Measurements from ENCODE around the gene ETV6.

Gene ETV6

GRCh38 chr12:11697670-11698387 is 48.4 kb downstream of the ETV6 start:
- DNase-seq = no peak

GRCh38 chr12:11698729-11699128 is 49.3 kb downstream of the ETV6 start:
- DNase-seq = no peak

GRCh38 chr12:11701433-11701832 is 52.0 kb downstream of the ETV6 start:
- DNase-seq = no peak

GRCh38 chr12:11702959-11703358 is 53.5 kb downstream of the ETV6 start:
- DNase-seq = no peak

GRCh38 chr12:11703378-11703777 is 53.9 kb downstream of the ETV6 start:
- DNase-seq = no peak

GRCh38 chr12:11704089-11704488 is 54.6 kb downstream of the ETV6 start:
- DNase-seq = no peak

GRCh38 chr12:11705010-11705409 is 55.5 kb downstream of the ETV6 start:
- DNase-seq = no peak

GRCh38 chr12:11706509-11707379 is 57.3 kb downstream of the ETV6 start:
- peak; percentile 29 for DNase-seq

GRCh38 chr12:11707535-11707934 is 58.1 kb downstream of the ETV6 start:
- peak; percentile 44 for DNase-seq

GRCh38 chr12:11709513-11709912 is 60.0 kb downstream of the ETV6 start:
- no peak for DNase-seq

- DNase-seq = no peak
Observed at GRCh38 chr12:11710431-11710830, 61.0 kb downstream of the ETV6 start.

GRCh38 chr12:11710906-11711305 is 61.4 kb downstream of the ETV6 start:
- DNase-seq = no peak

GRCh38 chr12:11711651-11712327 is 62.3 kb downstream of the ETV6 start:
- DNase-seq = no peak

- DNase-seq = no peak
Observed at GRCh38 chr12:11712491-11712890, 63.0 kb downstream of the ETV6 start.

- DNase-seq = no peak
Observed at GRCh38 chr12:11713202-11713601, 63.7 kb downstream of the ETV6 start.

- no peak for DNase-seq
Observed at GRCh38 chr12:11714626-11715025, 65.2 kb downstream of the ETV6 start.

- DNase-seq = no peak
Observed at GRCh38 chr12:11715621-11716020, 66.1 kb downstream of the ETV6 start.

- no peak for DNase-seq
Observed at GRCh38 chr12:11716794-11717518, 67.5 kb downstream of the ETV6 start.

GRCh38 chr12:11717519-11717961 is 68.1 kb downstream of the ETV6 start:
- no peak for DNase-seq

- no peak for DNase-seq
Observed at GRCh38 chr12:11718105-11718504, 68.6 kb downstream of the ETV6 start.

- DNase-seq = no peak
Observed at GRCh38 chr12:11718768-11719253, 69.3 kb downstream of the ETV6 start.

- DNase-seq = no peak
Observed at GRCh38 chr12:11719678-11720099, 70.2 kb downstream of the ETV6 start.

GRCh38 chr12:11722071-11722470 is 72.6 kb downstream of the ETV6 start:
- DNase-seq = no peak
